HCT116 (cell line): ENCODE data around the gene PWP2. TPM values are rescaled to one million over a fixed set of nuclear protein-coding genes. Genes with fewer than 3 reads are reported as not detected.

Experiments used
- ATAC-seq: fragments of 200-7000 bp; cut with Tn5 transposase; 2 replicates; pipeline ENCODE4 v1.9.1; 2020; ENCODE audit warnings: mild to moderate bottlenecking, moderate library complexity
- BruUV-seq: library from RNA; stranded (reverse); fragments of 400-500 nt; replicated peaks from 2 replicates; lab custom pipeline; 2021; lab: Mats Ljungman, UMichigan
- CTCF ChIA-PET: fragments of 300-600 bp; sonication (Branson Sonifier 250); formaldehyde crosslinking; loops from one replicate; lab custom pipeline; 2021; ENCODE audit warnings: antibody characterized with exemption; lab: Charles Lee
- POLR2A ChIA-PET: fragments of 300-600, 350-600 bp; sonication (Branson Sonifier 250); formaldehyde crosslinking; loops from one replicate; lab custom pipeline; 2021; ENCODE audit warnings: antibody characterized with exemption; lab: Charles Lee
- RAD21 ChIA-PET, 2 experiments: fragments of 300-600 bp; sonication (Branson Sonifier 250); formaldehyde crosslinking; loops; one replicate each; lab custom pipeline; 2023; ENCODE audit warnings: low total read pairs in 2 of 2; ENCODE audit not compliant: uncharacterized antibody in 2 of 2, unreplicated experiment in 2 of 2, low non-redundant PET in 1 of 2; lab: Charles Lee
- DNase-seq: peaks from one replicate; pipeline ENCODE4 v3.0.0-alpha.2; 2010; ENCODE audit warnings: low read depth, low spot score
- H2AFZ ChIP-seq: fragments of 200-600 bp; shearing (Covaris generic), sonication (generic); 2 replicates; pipeline ENCODE4 v1.6.1; 2017; ENCODE audit warnings: low read depth, mixed run types, mixed read lengths, antibody characterized with exemption, low read length; ENCODE audit not compliant: poor library complexity, severe bottlenecking
- H3K27ac ChIP-seq: 2 replicates; pipeline ENCODE4 v1.5.1; 2012; ENCODE audit warnings: low read depth, low read length
- H3K27me3 ChIP-seq: fragments of 200-600 bp; sonication (generic); 2 replicates; pipeline ENCODE4 v1.6.1; 2016; ENCODE audit warnings: mixed run types, low read length, mixed read lengths; ENCODE audit not compliant: insufficient read depth
- H3K36me3 ChIP-seq, 2 experiments: fragments of 200-500 bp in 1 of 2; fragments of 200-600 bp in 1 of 2; sonication (Bioruptor generic) in 1 of 2; sonication (generic) in 1 of 2; 2 replicates each; pipeline versions ENCODE4 v1.5.1 to v1.6.1; 2014 to 2016; ENCODE audit warnings: low read length in 2 of 2, inconsistent platforms in 1 of 2, mixed read lengths in 1 of 2, mixed run types in 1 of 2; ENCODE audit not compliant: insufficient read depth in 2 of 2, control insufficient read depth in 1 of 2
- H3K4me1 ChIP-seq, 2 experiments: fragments of 200-600 bp in 1 of 2; sonication (generic) in 1 of 2; 2 replicates each; pipeline versions ENCODE4 v1.5.1 to v1.6.1; 2012 to 2017; ENCODE audit warnings: low read length in 2 of 2, inconsistent platforms in 1 of 2, mild to moderate bottlenecking in 1 of 2, mixed read lengths in 1 of 2, mixed run types in 1 of 2, moderate library complexity in 1 of 2; ENCODE audit not compliant: insufficient read depth in 2 of 2, control insufficient read depth in 1 of 2
- H3K4me2 ChIP-seq: fragments of 200-600 bp; sonication (generic); 2 replicates; pipeline ENCODE4 v1.6.1; 2017; ENCODE audit warnings: mixed run types, low read length, mixed read lengths
- H3K4me3 ChIP-seq, 2 experiments: fragments of 200-600 bp in 1 of 2; sonication (generic) in 1 of 2; replicated peaks in 1 of 2; 2 replicates each; pipeline ENCODE4 v1.5.1; 2011 to 2016; ENCODE audit warnings: low read length in 2 of 2, control low read depth in 1 of 2, low read depth in 1 of 2, mild to moderate bottlenecking in 1 of 2, mixed read lengths in 1 of 2, mixed run types in 1 of 2
- H3K79me2 ChIP-seq: fragments of 200-600 bp; sonication (generic); 2 replicates; pipeline ENCODE4 v1.6.1; 2017; ENCODE audit warnings: mild to moderate bottlenecking, mixed run types, low read length, moderate library complexity, mixed read lengths; ENCODE audit not compliant: insufficient read depth
- H3K9ac ChIP-seq: fragments of 200-600 bp; sonication (generic); 2 replicates; pipeline ENCODE4 v1.6.1; 2016; ENCODE audit warnings: low read length, mixed read lengths
- H3K9me2 ChIP-seq: fragments of 200-600 bp; sonication (generic), shearing (Covaris generic); 2 replicates; pipeline ENCODE4 v1.6.1; 2017; ENCODE audit warnings: mixed run types, mild to moderate bottlenecking, moderate library complexity; ENCODE audit not compliant: insufficient read depth
- H3K9me3 ChIP-seq, 2 experiments: fragments of 200-500 bp in 1 of 2; fragments of 200-600 bp in 1 of 2; sonication (Bioruptor generic) in 1 of 2; sonication (generic) in 1 of 2; 2 replicates each; pipeline ENCODE4 v1.6.1; 2014 to 2017; ENCODE audit warnings: low read length in 2 of 2, mixed read lengths in 2 of 2, inconsistent platforms in 1 of 2, low read depth in 1 of 2, mild to moderate bottlenecking in 1 of 2, mixed run types in 1 of 2, moderate library complexity in 1 of 2; ENCODE audit not compliant: control insufficient read depth in 1 of 2, insufficient read depth in 1 of 2
- H4K20me1 ChIP-seq: fragments of 200-600 bp; sonication (generic), shearing (Covaris generic); 2 replicates; pipeline ENCODE4 v1.6.1; 2017; ENCODE audit warnings: mixed run types, mild to moderate bottlenecking, moderate library complexity; ENCODE audit not compliant: insufficient read depth
- ATF3 ChIP-seq: IDR thresholded peaks from 2 replicates; pipeline ENCODE4 v1.6.1; 2012
- CEBPB ChIP-seq: IDR thresholded peaks from 2 replicates; pipeline ENCODE4 v1.6.1; 2012; ENCODE audit warnings: low read depth
- EGR1 ChIP-seq: IDR thresholded peaks from 2 replicates; pipeline ENCODE4 v1.6.1; 2012; ENCODE audit warnings: low read depth
- ELF1 ChIP-seq: IDR thresholded peaks from 2 replicates; pipeline ENCODE4 v1.6.1; 2012; ENCODE audit warnings: low read depth, borderline replicate concordance
- FOSL1 ChIP-seq: IDR thresholded peaks from 2 replicates; pipeline ENCODE4 v1.6.1; 2012; ENCODE audit warnings: low read depth
- MAX ChIP-seq: IDR thresholded peaks from 2 replicates; pipeline ENCODE4 v1.6.1; 2012
- POLR2A ChIP-seq: IDR thresholded peaks from 2 replicates; pipeline ENCODE4 v1.7.0; 2011; ENCODE audit warnings: borderline replicate concordance; ENCODE audit not compliant: insufficient read depth, insufficient read length; ENCODE audit errors: extremely low read depth
- POLR2AphosphoS5 ChIP-seq: IDR thresholded peaks from 2 replicates; pipeline ENCODE4 v1.6.1; 2011; ENCODE audit warnings: mild to moderate bottlenecking, low read depth, low read length, moderate library complexity
- RAD21 ChIP-seq: IDR thresholded peaks from 2 replicates; pipeline ENCODE4 v1.6.1; 2012; ENCODE audit warnings: low read depth, mild to moderate bottlenecking
- SIN3A ChIP-seq: IDR thresholded peaks from 2 replicates; pipeline ENCODE4 v1.6.1; 2012; ENCODE audit warnings: low read depth
- SRF ChIP-seq: IDR thresholded peaks from 2 replicates; pipeline ENCODE4 v1.6.1; 2012; ENCODE audit warnings: low read depth
- YY1 ChIP-seq: IDR thresholded peaks from 2 replicates; pipeline ENCODE4 v1.6.1; 2011; ENCODE audit warnings: low read length, low read depth, moderate library complexity, mild to moderate bottlenecking; ENCODE audit not compliant: insufficient replicate concordance; ENCODE audit errors: extremely low read depth
- ZBTB33 ChIP-seq: IDR thresholded peaks from 2 replicates; pipeline ENCODE4 v1.6.1; 2011; ENCODE audit warnings: mild to moderate bottlenecking, low read length, moderate library complexity; ENCODE audit not compliant: insufficient replicate concordance; ENCODE audit errors: extremely low read depth
- ZFX ChIP-seq: fragments of 450-650 bp; IDR thresholded peaks from 2 replicates; pipeline ENCODE4 v1.6.1; 2017
- ZNF274 ChIP-seq: fragments of 200-500 bp; sonication (Bioruptor generic); IDR thresholded peaks from 2 replicates; pipeline ENCODE4 v1.6.1; 2014; ENCODE audit warnings: mild to moderate bottlenecking, low read depth, low read length, inconsistent platforms
- intact Hi-C: fragments of 100-400 bp; cut with micrococcal nuclease; formaldehyde crosslinking; loops from 2 replicates; pipeline ENCODE4 v1.10.0; 2022
- total RNA-seq: library from RNA; stranded (reverse); gene quantifications from one replicate; pipeline ENCODE4 v1.2.1, GENCODE V29; 2021; ENCODE audit not compliant: unreplicated experiment
- TF ChIP-seq, protein P1 (sequence below): IDR thresholded peaks from 2 replicates; pipeline ENCODE4 v1.6.1; 2012; ENCODE audit warnings: low read depth
- TF ChIP-seq, protein P2 (sequence below), 3 experiments: fragments of 200-600 bp in 1 of 3; sonication (generic) in 1 of 3; IDR thresholded peaks in 2 of 3; conservative IDR thresholded peaks in 1 of 3; 2 replicates each; pipeline ENCODE4 v1.5.1; 2012 to 2017; ENCODE audit warnings: low read depth in 2 of 3, low read length in 2 of 3, antibody characterized with exemption in 1 of 3, borderline replicate concordance in 1 of 3, control low read depth in 1 of 3, mild to moderate bottlenecking in 1 of 3, mixed read lengths in 1 of 3, mixed run types in 1 of 3, moderate library complexity in 1 of 3; ENCODE audit not compliant: insufficient read depth in 1 of 3

The PWP2 gene
- total RNA-seq, 1 experiment from 2014 or later, result 43.1 TPM

DNA sequence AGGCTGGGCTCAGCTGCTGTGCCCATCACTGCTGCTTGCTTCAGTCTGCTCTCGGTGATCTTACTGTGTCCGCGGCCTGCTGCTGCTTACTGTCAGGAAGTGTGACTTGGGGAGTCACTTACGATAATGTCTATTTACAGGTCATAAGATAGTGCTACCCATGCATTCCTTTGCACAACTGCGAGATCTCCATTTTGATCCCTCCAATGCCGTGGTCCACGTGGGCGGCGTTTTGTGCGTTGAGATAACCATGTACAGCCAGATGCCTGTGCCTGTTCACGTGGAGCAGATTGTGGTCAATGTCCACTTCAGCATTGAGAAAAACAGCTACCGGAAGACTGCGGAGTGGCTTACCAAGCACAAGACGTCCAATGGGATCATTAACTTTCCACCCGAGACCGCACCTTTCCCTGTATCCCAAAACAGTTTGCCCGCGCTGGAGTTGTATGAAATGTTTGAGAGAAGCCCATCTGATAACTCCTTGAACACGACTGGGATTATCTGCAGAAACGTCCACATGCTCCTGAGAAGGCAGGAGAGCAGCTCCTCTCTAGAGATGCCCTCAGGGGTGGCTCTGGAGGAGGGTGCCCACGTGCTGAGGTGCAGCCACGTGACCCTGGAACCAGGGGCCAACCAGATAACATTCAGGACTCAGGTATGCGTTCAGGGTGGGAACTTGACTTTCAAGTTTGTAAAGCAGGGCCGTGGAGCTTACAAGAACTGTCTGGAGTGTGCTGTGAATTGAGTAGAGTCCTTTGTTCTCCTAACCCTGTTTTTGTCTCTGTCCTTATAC, 24.4 kb upstream of the PWP2 start:
- no peak overlapping the region for H2AFZ ChIP-seq
- H3K27me3 ChIP-seq, result no peaks in the 10 kb centered on the region
- H3K9me3 ChIP-seq, result no peaks in the 10 kb centered on the region
- no peaks in the 10 kb centered on the region for H3K9me2 ChIP-seq
- peaks cover 31 to 34% of the 10 kb centered on the region in 2 experiments; a peak in 3 of 4 replicates for H3K36me3 ChIP-seq
- H3K4me2 ChIP-seq, result no peak overlapping the region
- ChIA-PET RAD21 (no interaction called here), POLR2A (no interaction called here), CTCF (no interaction called here)
- H3K4me3 ChIP-seq, result no peak overlapping the region
- intact Hi-C loops, result no loop called here
- no peak for ATAC-seq
- no peaks in the 10 kb centered on the region for H3K4me1 ChIP-seq
- H3K79me2 ChIP-seq, result no peaks in the 10 kb centered on the region; the same call in 1 of the 2 replicates
- H3K9ac ChIP-seq, result no peak overlapping the region
- no peak overlapping the region for H3K27ac ChIP-seq
- no peak for TF ChIP-seq RAD21
- no peak for TF ChIP-seq SIN3A
- TF ChIP-seq ZBTB33, result no peak
- no peak for TF ChIP-seq ZNF274
- no peak for TF ChIP-seq FOSL1
- TF ChIP-seq MAX, result no peak
- TF ChIP-seq CEBPB, result no peak
- no peak for TF ChIP-seq ELF1
- TF ChIP-seq, protein P1, sequence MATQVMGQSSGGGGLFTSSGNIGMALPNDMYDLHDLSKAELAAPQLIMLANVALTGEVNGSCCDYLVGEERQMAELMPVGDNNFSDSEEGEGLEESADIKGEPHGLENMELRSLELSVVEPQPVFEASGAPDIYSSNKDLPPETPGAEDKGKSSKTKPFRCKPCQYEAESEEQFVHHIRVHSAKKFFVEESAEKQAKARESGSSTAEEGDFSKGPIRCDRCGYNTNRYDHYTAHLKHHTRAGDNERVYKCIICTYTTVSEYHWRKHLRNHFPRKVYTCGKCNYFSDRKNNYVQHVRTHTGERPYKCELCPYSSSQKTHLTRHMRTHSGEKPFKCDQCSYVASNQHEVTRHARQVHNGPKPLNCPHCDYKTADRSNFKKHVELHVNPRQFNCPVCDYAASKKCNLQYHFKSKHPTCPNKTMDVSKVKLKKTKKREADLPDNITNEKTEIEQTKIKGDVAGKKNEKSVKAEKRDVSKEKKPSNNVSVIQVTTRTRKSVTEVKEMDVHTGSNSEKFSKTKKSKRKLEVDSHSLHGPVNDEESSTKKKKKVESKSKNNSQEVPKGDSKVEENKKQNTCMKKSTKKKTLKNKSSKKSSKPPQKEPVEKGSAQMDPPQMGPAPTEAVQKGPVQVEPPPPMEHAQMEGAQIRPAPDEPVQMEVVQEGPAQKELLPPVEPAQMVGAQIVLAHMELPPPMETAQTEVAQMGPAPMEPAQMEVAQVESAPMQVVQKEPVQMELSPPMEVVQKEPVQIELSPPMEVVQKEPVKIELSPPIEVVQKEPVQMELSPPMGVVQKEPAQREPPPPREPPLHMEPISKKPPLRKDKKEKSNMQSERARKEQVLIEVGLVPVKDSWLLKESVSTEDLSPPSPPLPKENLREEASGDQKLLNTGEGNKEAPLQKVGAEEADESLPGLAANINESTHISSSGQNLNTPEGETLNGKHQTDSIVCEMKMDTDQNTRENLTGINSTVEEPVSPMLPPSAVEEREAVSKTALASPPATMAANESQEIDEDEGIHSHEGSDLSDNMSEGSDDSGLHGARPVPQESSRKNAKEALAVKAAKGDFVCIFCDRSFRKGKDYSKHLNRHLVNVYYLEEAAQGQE, result no peak
- no peak for TF ChIP-seq POLR2AphosphoS5
- no peak for TF ChIP-seq YY1
- TF ChIP-seq SRF, result no peak
- TF ChIP-seq ATF3, result no peak
- TF ChIP-seq, protein P2, sequence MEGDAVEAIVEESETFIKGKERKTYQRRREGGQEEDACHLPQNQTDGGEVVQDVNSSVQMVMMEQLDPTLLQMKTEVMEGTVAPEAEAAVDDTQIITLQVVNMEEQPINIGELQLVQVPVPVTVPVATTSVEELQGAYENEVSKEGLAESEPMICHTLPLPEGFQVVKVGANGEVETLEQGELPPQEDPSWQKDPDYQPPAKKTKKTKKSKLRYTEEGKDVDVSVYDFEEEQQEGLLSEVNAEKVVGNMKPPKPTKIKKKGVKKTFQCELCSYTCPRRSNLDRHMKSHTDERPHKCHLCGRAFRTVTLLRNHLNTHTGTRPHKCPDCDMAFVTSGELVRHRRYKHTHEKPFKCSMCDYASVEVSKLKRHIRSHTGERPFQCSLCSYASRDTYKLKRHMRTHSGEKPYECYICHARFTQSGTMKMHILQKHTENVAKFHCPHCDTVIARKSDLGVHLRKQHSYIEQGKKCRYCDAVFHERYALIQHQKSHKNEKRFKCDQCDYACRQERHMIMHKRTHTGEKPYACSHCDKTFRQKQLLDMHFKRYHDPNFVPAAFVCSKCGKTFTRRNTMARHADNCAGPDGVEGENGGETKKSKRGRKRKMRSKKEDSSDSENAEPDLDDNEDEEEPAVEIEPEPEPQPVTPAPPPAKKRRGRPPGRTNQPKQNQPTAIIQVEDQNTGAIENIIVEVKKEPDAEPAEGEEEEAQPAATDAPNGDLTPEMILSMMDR (IDR thresholded peaks at IDR 0.05 in 2 of 3, conservative IDR thresholded peaks at IDR 0.05 in 1 of 3; ENCODE audit: borderline replicate concordance in 1 of 3, insufficient read depth in 1 of 3, low read depth in 2 of 3, low read length in 2 of 3), result no peak
- no peak for TF ChIP-seq EGR1
- no peak for TF ChIP-seq POLR2A
- TF ChIP-seq ZFX, result no peak
- DNase-seq, result no peak
- no peaks in the 10 kb centered on the region for H4K20me1 ChIP-seq
- BruUV-seq, result no TSS peak
